SKM-1 treated with dmso at 0.1 percent for 144 hours (cell line): ENCODE data around the gene MSI2.

Experiments used
- DNase-seq: peaks from one replicate; lab custom pipeline; 2025; ENCODE audit not compliant: unreplicated experiment; lab: John Stamatoyannopoulos, UW

The MSI2 gene

GRCh38 chr17:57670769-57671569, 414.6 kb downstream of the MSI2 start:
- DNase-seq: no peak

GRCh38 chr17:57671667-57672632, 415.6 kb downstream of the MSI2 start:
- peak; percentile 82 for DNase-seq

GRCh38 chr17:57672971-57673370, 416.6 kb downstream of the MSI2 start:
- no peak for DNase-seq

- no peak for DNase-seq
These were observed 418.6 kb downstream of the MSI2 start for GRCh38 chr17:57674894-57675293.

GRCh38 chr17:57675427-57676387, 419.4 kb downstream of the MSI2 start:
- DNase-seq: no peak

GRCh38 chr17:57676543-57676942, 420.2 kb downstream of the MSI2 start:
- no peak for DNase-seq

- no peak for DNase-seq
These were observed 421.0 kb downstream of the MSI2 start for GRCh38 chr17:57677301-57677700.

- DNase-seq: no peak
These were observed 421.5 kb downstream of the MSI2 start for GRCh38 chr17:57677858-57678257.

GRCh38 chr17:57678393-57678792, 422.1 kb downstream of the MSI2 start:
- DNase-seq: no peak

GRCh38 chr17:57679356-57679755, 423.0 kb downstream of the MSI2 start:
- no peak for DNase-seq

- no peak for DNase-seq
These were observed 423.8 kb downstream of the MSI2 start for GRCh38 chr17:57679906-57680695.

- no peak for DNase-seq
These were observed 426.4 kb downstream of the MSI2 start for GRCh38 chr17:57682701-57683100.

GRCh38 chr17:57684711-57685498, 428.6 kb downstream of the MSI2 start:
- no peak for DNase-seq

GRCh38 chr17:57685499-57686132, 429.3 kb downstream of the MSI2 start:
- DNase-seq: no peak

- no peak for DNase-seq
These were observed 431.3 kb downstream of the MSI2 start for GRCh38 chr17:57687642-57688041.

- DNase-seq: no peak
These were observed 432.9 kb downstream of the MSI2 start for GRCh38 chr17:57689254-57689653.

- no peak for DNase-seq
These were observed 435.6 kb downstream of the MSI2 start for GRCh38 chr17:57691939-57692338.

GRCh38 chr17:57692770-57693169, 436.4 kb downstream of the MSI2 start:
- DNase-seq: no peak

- no peak for DNase-seq
These were observed 437.7 kb downstream of the MSI2 start for GRCh38 chr17:57694051-57694450.
